ENCODE data around the gene GPR63.
"Not testable (repeated sequence)": the region's sequence is repeated elsewhere in the genome, so short reads cannot be mapped to it uniquely, and the experiment has no call there.

GPR63 gene, protein sequence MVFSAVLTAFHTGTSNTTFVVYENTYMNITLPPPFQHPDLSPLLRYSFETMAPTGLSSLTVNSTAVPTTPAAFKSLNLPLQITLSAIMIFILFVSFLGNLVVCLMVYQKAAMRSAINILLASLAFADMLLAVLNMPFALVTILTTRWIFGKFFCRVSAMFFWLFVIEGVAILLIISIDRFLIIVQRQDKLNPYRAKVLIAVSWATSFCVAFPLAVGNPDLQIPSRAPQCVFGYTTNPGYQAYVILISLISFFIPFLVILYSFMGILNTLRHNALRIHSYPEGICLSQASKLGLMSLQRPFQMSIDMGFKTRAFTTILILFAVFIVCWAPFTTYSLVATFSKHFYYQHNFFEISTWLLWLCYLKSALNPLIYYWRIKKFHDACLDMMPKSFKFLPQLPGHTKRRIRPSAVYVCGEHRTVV

GRCh38 chr6:96837081-96837971, at the start of gene GPR63:
Gene GPR63 (minus strand): TSS chr6:96837477. CDS start chr6:96799731, 37,746 bp downstream.
- peak; percentile 37 for DNase-seq (ENCODE audit: low read depth)

- DNase-seq (ENCODE audit: low read depth), result no peak
These were observed 49.2 kb upstream of the GPR63 start for GRCh38 chr6:96886519-96886918.

GRCh38 chr6:96885187-96885631, 47.9 kb upstream of the GPR63 start:
- not testable (repeated sequence) for DNase-seq (ENCODE audit: low read depth)

- DNase-seq (ENCODE audit: low read depth), result no peak
These were observed 40.9 kb upstream of the GPR63 start for GRCh38 chr6:96878143-96878542.

DNA sequence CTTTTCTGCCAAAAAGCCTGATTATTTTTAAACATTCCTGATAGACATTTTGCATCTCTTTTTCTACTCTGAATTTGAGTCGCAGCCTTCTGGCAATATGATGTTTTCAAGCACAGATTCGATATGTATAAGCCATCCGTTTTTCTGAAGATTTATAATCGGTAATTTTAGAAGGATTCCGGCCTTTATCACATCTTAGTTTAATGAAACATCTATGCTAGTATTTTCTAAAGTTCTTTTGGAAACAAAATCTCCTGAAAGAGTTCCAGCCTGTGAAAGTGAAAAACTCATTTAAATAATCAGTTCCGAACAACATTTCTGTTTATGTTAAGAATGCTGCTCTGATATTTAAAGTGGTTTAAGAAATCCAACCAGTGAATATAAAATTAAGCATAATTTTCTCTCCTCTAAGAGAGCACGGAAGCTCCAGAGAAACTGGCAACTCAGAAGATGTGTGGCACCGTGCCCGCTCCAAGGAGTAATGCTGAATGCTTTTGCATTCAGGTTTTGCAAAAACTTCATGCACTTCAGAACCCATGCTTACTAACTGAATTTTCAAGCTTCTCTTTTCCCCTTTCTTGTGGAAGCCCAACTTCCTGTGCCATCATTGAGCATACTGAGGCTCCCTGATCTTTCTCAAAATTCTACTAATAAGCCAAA, 39.7 kb upstream of the GPR63 start:
- DNase-seq (ENCODE audit: low read depth), result no peak

DNA sequence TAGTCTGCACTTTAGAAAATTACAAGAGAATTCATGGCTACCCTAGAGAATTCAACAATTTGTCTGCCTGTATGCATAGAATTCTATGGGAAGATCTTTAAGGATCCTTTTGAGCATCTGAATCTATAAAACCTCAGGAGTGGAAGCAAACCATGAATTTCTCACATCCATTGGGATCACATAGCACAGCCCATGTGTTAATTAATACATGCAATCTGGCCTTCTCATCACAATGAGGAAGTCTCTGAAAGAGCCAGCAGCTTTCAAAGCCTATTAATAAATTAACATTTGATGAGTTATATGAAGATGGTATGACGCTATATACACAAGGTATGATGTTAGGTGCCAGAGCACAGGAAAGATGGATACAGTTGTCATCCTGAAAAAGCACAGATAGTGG, 35.7 kb upstream of the GPR63 start:
- DNase-seq (ENCODE audit: low read depth), result no peak

DNA sequence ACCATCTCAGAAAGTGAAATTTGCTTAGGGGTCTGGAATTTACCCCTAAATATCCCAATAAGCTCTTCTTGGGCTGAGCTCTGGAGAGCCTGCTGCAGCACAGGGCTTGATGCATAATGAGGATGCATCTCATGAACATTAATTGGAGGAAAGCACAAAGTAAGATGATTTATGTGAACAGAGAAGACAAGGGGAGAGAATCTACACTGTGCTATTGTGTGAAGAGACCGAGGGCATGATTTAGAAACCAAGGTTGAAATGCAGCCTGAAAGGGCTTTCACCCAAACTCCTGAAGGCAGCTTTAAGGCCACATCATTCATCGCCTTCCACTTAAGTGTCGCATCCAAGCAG, 27.8 kb upstream of the GPR63 start:
- no peak for DNase-seq (ENCODE audit: low read depth)

- no peak for DNase-seq (ENCODE audit: low read depth)
These were observed 27.2 kb upstream of the GPR63 start for GRCh38 chr6:96864216-96865054.

DNA sequence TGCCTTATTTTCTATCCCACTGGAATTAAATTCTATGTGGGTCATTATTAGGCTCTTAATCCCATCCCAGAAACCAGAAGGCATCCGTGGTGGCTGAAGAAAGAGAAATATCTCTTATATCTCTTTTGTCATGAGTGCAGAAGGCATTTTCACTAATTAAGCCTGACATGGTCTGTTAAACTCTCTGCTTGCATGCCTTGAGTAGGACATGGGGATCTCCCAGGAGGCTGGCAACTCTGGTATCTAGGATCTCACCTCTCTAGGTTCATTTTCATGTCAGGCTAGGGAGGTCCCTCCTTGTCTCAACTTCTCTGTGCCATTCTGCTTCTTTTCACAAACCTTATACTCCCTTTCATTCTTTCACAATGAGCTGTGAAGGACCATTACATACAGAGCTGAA, 25.3 kb upstream of the GPR63 start:
- DNase-seq (ENCODE audit: low read depth), result no peak

GRCh38 chr6:96861588-96861987, 24.3 kb upstream of the GPR63 start:
- no peak for DNase-seq (ENCODE audit: low read depth)

DNA sequence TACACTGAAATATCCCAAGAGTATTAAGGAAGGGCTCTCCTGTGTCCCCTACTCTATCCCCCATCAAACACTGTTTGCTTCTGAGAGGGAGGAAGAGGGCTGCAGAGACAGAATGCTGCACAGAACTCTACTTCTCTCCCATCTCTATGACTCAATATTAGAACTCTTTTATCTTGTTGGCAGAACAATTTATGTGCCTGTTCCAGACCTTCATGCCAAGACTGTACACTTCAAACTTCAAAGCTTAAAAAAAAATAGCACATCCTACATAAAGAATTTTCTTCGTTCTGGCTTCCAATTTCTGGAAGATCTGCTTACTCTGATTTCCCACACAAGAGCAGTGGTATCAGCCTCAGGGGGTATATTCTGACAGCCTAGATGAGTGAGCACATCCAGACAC, 19.6 kb upstream of the GPR63 start:
- no peak for DNase-seq (ENCODE audit: low read depth)

DNA sequence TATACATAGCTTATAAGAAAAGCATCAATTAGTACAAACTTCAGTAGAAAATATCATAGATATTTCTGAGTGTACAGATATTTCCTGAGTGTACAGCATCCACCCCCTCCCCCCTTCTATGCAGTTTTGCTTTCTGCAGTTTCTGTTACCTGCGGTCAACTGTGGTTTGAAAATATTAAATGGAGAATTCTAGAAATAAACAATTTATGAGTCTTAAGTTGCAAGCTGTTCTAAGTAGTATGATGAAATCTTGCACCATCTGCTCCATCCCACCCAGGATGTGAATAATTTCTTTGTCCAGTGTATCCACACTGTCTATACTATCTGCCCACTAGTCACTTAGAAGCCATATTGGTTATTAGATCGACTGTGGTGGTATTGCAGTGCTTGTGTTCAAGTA, 15.8 kb upstream of the GPR63 start:
- DNase-seq (ENCODE audit: low read depth), result no peak

DNA sequence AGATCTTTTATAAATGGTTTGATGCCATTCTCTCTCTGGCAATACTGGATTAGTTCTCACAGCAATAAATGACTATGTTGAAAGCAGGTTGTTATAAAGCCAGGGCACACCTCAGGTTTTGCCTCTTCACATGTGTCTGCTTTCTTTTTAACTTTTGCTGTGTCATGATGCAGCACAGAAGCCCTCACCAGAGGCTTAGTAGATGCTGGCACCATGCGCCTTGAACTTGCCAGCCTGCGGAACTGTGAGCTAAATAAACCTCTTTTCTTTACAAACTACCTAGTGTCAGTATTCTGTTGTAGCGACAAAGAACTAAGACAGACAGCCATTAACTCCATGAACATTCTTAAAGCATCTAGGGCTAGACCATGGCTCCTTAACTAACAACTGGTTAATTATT, 15.3 kb upstream of the GPR63 start:
- DNase-seq (ENCODE audit: low read depth), result no peak

GRCh38 chr6:96851858-96852257, 14.6 kb upstream of the GPR63 start:
- DNase-seq (ENCODE audit: low read depth), result no peak

DNA sequence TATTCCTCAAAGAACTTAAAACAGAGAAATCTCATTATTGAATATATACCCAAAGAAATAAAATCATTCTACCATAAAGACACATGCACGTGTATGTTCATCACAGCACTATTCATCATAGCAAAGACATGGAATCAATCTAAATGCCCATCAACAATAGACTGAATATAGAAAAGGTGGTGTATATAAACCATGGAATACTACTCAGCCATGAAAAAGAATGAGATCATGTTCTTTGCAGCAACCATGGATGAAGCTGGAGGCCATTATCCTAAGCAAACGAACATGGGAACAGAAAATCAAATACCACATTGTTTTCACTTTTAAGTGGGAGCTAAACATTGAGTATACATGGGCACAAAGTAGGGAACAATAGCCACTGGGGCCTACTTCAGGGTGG, 12.3 kb upstream of the GPR63 start:
- no peak for DNase-seq (ENCODE audit: low read depth)

DNA sequence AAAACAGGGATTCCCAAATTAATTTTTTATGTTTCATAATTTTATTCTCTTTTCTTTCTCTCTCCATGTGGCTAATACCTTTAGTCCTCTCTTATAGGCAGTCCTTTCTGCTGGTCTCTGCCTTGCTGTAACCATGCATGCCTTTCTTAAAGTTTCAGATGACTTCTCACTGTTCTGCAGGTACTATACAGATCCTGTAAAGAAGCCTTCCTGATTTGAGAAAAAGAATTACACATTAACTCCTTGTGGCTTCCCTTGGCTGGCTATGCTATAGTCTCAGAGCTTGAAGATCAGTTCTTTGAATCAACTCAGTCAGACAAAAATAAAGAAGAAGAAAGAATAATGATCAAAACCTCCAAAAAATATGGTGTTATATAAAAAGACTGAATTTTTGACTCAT, 7.3 kb upstream of the GPR63 start:
- no peak for DNase-seq (ENCODE audit: low read depth)

- no peak for DNase-seq (ENCODE audit: low read depth)
These were observed 4.1 kb upstream of the GPR63 start for GRCh38 chr6:96841345-96841744.

DNA sequence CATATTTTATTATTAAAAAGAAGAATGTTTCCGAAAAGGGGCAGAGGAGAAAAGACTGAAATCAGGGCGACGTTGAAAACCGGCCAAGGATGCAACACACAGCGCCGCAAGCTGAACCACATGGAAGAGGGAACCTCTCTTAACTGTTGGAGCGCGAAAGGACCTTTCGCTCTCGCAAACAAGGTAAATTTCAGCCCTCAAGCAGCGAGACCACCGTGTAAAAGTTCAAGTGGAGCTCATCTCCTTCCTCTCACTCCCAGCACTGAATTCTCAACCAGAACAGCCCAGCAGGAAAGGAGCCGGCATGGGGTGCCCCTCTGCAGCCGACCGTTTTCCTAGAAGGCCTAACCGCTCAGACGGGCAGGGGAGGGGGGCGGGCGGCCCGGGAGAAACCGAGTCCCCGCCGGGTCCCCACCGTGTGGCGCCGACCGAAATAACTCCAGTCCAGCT, 621 bp downstream of the GPR63 start:
- no peak for DNase-seq (ENCODE audit: low read depth)

DNA sequence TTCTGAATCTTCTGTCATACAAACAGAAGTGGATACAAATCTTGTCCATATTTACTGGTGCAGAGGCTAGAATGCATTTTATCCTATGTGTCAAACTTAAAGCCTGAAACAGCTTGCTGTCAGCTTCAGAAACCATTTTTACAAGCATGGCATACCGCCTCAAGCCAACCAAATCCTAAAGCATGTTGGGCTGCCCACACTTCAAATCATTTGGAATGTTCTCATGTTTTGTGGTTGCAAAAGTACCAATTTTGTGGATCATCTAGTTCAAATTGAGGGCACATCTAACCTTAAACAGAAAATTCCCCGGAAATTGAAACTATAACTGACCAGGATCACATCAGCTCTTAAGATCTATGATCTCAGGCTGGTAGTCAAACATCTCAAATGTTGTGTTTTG, 3.2 kb downstream of the GPR63 start:
- DNase-seq (ENCODE audit: low read depth), result no peak

DNA sequence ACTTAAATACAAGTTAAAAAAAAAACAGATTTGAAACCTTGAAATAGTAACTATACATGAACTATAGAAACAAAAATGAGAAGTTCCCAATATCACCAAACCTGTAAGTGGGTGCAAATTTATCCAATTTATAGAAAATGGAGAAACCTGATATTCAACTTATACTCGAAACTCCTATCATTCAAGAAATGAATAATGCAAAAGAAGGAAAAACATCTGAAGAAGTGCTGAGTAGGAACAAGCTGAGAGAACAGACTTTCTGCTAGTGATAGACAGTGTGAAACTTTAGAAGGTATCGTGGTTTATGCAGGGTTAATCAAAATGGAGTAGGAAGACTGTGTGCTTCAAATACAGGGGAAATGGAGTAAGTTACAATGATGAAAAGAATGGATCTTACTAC, 4.5 kb downstream of the GPR63 start:
- DNase-seq (ENCODE audit: low read depth), result no peak

GRCh38 chr6:96826865-96827264, 10.4 kb downstream of the GPR63 start:
- no peak for DNase-seq (ENCODE audit: low read depth)

GRCh38 chr6:96823743-96824142, 13.5 kb downstream of the GPR63 start:
- DNase-seq (ENCODE audit: low read depth), result no peak

Measured in activated T-helper 1 cell treated with Interleukin-2 at 50 U/mL for 16 hours (primary cell).